GM19023 (cell line): ENCODE measurements around the gene EEF1AKMT1.
"Not testable (repeated sequence)": the region's sequence is repeated elsewhere in the genome, so short reads cannot be mapped to it uniquely, and the experiment has no call there.

ENCODE experiments used
- ATAC-seq: cut with Tn5 transposase; IDR thresholded peaks from one replicate; pipeline ENCODE4 v1.9.1; 2021; ENCODE audit warnings: mild to moderate bottlenecking, moderate library complexity; ENCODE audit not compliant: unreplicated experiment

The EEF1AKMT1 gene

DNA sequence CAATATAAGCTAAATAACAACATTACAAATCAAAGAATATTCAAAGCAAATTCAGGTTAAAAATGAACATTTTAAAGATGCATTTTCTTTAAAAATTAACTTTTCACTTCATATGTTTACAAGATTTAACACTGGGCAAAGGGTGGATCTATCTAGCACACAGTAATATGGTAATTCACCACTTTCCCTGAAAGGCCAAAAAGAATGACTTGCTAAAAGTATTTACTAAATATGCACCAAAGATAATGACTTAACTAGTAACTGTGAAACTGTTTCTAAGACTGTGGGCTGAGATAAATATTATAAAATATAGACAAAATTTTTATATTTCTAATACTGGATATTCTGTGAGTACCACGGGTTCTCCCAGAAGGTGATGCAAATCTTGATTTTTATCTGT is 4.5 kb upstream of the EEF1AKMT1 start:
- ATAC-seq, result no peak

DNA sequence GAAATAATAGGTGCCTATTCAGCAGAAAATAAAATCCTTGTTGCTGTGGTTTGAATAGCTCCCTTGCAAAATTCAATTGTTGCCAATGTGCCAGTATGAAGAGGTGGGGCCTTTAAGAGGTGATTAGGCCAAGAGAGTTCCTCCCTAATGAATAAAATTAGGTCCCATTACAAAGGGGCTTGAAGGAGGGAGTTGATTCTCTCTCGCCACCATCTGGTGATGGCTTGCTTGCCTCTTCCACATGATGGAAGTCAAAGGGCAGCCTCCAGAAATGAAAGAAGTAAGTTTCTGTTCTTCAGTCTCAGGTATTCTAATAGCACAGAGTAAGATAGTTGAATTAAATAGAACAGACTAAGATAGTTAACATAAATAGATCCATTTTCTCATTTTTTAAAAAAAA is 3.0 kb upstream of the EEF1AKMT1 start:
- no peak for ATAC-seq

DNA sequence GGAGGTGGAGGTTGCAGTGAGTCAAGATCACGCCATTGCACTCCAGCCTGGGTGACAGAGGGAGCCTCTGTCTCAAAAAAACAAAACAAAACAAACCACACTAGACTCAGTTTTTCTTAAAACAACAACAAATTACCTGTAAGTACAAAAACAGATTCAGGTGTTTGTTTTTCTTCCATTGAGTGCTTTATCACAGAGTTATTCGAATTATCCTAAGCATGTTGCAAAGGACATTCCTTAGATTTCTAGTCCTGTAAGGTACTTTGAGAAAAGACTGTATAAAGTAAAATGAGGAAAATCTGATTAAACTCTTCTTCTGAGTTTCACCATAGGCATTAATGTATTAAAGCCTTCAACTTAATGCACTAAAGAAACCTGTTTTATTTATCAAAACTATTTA is 2.2 kb upstream of the EEF1AKMT1 start:
- no peak for ATAC-seq

- no peak for ATAC-seq
These were observed 985 bp upstream of the EEF1AKMT1 start for GRCh38 chr13:20774746-20775145.

DNA sequence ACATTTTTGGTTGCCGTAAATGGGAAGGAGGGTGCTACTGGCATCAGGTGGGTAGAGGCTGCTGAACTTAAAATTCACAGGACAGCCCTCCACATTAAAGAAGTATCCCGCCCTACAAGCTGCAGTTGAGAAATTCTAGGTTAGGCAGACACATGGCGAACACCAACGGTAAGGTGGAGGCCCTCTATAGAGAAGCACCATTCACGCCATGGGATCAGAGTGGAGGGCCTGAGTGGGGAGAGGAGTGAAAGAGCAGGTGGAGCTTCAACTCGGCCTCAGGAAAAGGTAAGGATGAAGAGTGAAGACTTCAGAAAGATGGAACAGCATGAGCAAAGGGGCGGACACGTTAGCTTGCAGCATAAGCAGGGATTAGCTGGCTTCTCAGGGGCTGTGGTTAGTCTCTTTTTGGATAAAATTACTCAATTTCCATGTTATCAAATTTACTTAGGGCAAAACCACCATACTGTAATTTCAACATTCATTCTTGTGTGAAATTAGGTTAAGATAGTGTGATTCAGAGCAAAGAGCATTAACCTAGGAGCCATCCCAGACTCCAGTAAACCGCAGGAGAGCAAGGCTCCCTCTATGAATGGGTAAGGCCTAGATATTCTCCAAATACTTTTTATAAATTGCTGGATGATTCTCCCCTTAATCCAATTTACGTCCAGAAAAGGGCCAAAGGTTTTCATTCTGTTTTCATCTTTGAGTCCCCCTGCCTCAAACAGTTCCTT is 1.2 kb downstream of the EEF1AKMT1 start:
- no peak for ATAC-seq

GRCh38 chr13:20769834-20770233 is 3.9 kb downstream of the EEF1AKMT1 start:
- no peak for ATAC-seq

GRCh38 chr13:20769091-20769490 is 4.7 kb downstream of the EEF1AKMT1 start:
- ATAC-seq, result no peak

GRCh38 chr13:20767309-20767943 is 6.3 kb downstream of the EEF1AKMT1 start:
- ATAC-seq, result no peak

GRCh38 chr13:20760872-20761271 is 12.9 kb downstream of the EEF1AKMT1 start:
- ATAC-seq, result no peak

DNA sequence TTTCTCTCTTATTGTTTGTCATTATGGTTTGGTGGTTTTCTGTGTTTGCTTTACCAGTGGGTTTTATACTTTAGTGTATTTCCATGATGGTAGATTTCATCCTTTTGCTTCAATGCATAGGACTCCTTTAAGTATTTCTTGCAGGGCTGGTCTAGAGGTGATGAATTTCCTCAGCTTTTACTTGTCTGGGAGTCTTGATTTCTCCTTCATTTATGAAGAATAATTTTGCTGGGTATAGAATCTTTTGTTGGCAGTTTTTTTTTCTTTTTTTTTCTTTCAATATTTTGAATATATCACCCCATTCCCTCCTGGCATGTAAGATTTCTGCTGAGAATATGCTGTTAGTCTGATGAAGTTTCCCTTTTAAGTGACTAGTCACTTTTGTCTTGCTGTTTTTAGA is 19.8 kb downstream of the EEF1AKMT1 start:
- no peak for ATAC-seq

DNA sequence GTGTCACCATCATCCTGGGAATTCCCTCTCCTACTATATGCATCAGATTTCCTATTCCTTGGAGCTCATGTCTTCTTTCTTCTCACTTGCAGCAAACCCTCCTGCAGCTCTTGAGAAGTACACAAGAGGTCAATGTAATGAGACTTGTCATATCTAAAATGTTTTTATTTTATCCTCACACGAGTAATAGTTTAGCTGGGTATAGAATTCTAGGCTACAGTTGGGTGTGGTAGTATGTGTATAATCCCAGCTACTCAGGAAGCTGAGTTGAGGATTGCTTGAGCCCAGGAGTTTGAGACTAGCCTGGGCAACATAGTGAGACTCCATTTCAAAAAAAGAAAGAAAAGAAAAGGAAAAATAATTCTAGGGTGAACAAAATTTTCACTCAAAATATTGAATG is 24.4 kb downstream of the EEF1AKMT1 start:
- no peak for ATAC-seq

- not testable (repeated sequence) for ATAC-seq
These were observed 29.8 kb downstream of the EEF1AKMT1 start for GRCh38 chr13:20743830-20744404.

DNA sequence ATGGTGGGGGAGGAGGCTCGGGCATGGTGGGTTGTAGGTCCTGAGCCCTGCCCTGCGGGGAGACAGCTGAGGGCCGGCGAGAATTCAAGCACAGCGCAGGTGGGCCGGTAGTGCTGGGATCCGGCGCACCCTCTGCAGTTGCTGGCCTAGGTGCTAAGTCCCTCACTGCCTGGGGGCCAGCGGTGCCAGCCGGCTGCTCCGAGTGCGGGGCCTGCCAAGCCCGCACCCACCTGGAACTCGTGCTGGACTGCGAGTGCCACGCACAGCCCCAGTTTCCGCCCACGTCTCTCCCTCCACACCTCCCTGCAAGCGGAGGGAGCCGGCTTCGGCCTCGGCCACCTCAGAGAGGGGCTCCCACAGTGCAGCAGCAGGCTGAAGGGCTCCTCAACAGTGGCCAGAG is 33.7 kb downstream of the EEF1AKMT1 start:
- ATAC-seq, result no peak

DNA sequence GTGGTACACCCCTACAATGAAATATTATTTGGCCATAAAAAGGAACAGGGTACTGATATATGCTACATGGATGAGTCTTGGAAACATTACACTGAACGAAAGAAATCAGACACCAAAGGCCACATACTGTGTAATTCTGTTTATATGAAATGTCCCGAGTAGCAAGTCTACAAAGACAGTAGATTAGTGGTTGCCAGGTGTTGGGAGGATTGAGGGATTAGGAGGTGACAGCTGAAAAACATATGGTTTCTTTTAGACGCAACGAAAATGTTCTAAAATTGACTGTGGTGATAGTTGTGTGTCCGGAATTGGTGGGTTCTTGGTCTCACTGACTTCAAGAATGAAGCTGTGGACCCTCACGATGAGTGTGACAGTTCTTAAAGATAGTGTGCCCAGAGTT is 35.1 kb downstream of the EEF1AKMT1 start:
- ATAC-seq, result no peak

DNA sequence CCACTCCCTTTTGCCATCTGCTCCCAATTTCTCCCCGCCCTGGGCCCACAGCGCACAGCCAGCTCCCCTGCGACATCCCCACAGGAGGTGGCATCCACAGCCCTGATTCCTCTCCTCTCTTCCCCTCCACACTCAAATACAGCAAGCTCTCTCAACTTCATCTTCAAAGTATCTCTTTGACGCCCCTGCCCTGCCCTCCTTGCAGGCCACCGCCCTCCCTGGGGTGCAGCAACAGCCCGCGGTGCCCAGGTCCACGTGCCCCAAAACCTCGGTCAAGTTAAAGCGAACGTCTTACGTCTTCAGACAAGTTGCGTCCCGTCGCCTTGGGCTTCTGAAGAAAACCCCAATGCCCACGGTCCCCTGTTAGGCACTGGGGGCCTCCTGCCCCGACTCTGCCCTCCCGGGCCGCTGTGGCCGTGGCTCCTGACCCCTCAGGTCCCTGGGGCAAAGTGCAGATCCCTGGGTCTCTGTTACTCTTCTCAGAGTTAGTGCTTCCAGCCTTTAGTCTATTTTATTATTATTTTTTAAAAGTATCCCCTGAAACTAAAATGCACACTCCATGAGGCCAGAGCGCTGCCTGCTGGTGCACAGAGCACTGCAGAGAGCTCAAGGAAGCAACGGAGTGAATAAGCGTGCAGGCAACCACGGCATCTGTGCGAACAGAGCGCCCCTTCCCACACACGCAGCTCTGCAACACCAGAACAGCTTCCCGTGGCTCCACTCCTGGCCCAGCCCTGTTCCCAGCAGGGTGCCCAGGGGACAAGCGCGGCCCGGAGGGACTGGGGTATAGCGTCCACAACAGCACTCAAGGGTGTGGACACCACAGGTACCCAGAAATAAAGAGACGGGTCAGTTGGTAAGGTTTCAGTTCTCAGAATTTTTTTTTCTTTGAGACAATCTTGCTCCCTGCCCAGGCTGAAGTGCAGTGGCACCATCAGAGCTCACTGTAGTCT is 43.9 kb downstream of the EEF1AKMT1 start:
- ATAC-seq, result no peak

- ATAC-seq, result no peak
These were observed 45.0 kb downstream of the EEF1AKMT1 start for GRCh38 chr13:20728579-20729311.

DNA sequence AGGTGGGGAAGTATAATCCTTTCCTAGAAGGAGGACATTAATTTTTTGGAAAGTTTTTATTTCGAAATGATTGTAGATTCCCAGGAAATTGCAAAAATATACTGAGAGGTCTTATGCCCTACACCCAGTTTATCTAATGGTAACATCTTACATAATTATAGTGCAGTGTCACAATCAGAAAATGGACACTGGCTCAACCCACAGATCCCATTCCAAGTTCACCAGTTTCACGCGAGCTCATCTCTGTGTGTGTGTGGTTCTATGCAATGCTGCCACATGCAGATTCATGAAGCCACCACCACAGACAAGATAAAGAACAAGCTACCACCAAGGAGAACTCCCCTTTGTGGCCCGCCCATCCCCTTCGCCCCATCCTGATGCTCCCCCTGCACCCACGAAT is 45.9 kb downstream of the EEF1AKMT1 start:
- ATAC-seq, result no peak

DNA sequence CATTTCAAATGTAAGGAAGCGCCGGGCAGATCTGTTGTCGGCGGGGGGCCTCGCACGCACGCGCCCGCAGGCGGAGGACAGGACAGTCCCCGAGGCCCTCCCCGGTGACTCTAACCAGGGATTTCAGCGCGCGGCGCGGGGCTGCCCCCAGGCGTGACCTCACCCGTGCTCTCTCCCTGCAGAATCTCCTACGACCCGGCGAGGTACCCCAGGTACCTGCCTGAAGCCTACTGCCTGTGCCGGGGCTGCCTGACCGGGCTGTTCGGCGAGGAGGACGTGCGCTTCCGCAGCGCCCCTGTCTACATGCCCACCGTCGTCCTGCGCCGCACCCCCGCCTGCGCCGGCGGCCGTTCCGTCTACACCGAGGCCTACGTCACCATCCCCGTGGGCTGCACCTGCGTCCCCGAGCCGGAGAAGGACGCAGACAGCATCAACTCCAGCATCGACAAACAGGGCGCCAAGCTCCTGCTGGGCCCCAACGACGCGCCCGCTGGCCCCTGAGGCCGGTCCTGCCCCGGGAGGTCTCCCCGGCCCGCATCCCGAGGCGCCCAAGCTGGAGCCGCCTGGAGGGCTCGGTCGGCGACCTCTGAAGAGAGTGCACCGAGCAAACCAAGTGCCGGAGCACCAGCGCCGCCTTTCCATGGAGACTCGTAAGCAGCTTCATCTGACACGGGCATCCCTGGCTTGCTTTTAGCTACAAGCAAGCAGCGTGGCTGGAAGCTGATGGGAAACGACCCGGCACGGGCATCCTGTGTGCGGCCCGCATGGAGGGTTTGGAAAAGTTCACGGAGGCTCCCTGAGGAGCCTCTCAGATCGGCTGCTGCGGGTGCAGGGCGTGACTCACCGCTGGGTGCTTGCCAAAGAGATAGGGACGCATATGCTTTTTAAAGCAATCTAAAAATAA is 52.1 kb downstream of the EEF1AKMT1 start:
- ATAC-seq, result no peak

GRCh38 chr13:20721058-20721453 is 52.7 kb downstream of the EEF1AKMT1 start:
- no peak for ATAC-seq

GRCh38 chr13:20720499-20720898 is 53.3 kb downstream of the EEF1AKMT1 start:
- ATAC-seq, result no peak
